Loucy (cell line): ENCODE measurements around the gene TIE1.

Experiments
- H2AFZ ChIP-seq: fragments of 200-600 bp; sonication (generic); 2 replicates; pipeline ENCODE4 v1.6.0; 2016; ENCODE audit warnings: antibody characterized with exemption, mild to moderate bottlenecking, low read length, moderate library complexity
- H3F3A ChIP-seq: fragments of 200-600 bp; 2 replicates; pipeline ENCODE4 v1.6.0; 2016; ENCODE audit warnings: antibody characterized with exemption, low read depth, mild to moderate bottlenecking
- H3K27me3 ChIP-seq: fragments of 200-600 bp; sonication (generic); 2 replicates; pipeline ENCODE4 v1.6.1; 2014; ENCODE audit warnings: low read length, mild to moderate bottlenecking; ENCODE audit not compliant: insufficient read depth, poor library complexity, severe bottlenecking
- H3K36me3 ChIP-seq: fragments of 200-600 bp; sonication (generic); 2 replicates; pipeline ENCODE4 v1.6.1; 2016; ENCODE audit warnings: low read length; ENCODE audit not compliant: insufficient read depth
- H3K4me1 ChIP-seq: fragments of 200-600 bp; sonication (generic); 2 replicates; pipeline ENCODE4 v1.5.1; 2014; ENCODE audit warnings: low read length, mild to moderate bottlenecking; ENCODE audit not compliant: insufficient read depth, poor library complexity, severe bottlenecking
- H3K4me2 ChIP-seq: fragments of 200-600 bp; sonication (generic); 2 replicates; pipeline ENCODE4 v1.6.0; 2014; ENCODE audit warnings: antibody characterized with exemption, low read length, low read depth, mild to moderate bottlenecking; ENCODE audit not compliant: poor library complexity, severe bottlenecking
- H3K4me3 ChIP-seq: fragments of 200-600 bp; sonication (generic); 2 replicates; pipeline ENCODE4 v1.5.1; 2014; ENCODE audit warnings: low read length, mild to moderate bottlenecking, mixed read lengths; ENCODE audit not compliant: poor library complexity, severe bottlenecking
- H3K79me2 ChIP-seq: fragments of 200-600 bp; sonication (generic); 2 replicates; pipeline ENCODE4 v1.6.1; 2014; ENCODE audit warnings: low read length; ENCODE audit not compliant: insufficient read depth
- H3K9ac ChIP-seq: fragments of 200-600 bp; sonication (generic); 2 replicates; pipeline ENCODE4 v1.6.0; 2014; ENCODE audit warnings: mild to moderate bottlenecking, low read depth, low read length, moderate library complexity; ENCODE audit not compliant: poor library complexity, severe bottlenecking
- H3K9me2 ChIP-seq: fragments of 200-600 bp; sonication (generic); replicated peaks from 2 replicates; pipeline ENCODE4 v1.6.1; 2016; ENCODE audit warnings: low read depth, low read length, mixed read lengths
- H3K9me3 ChIP-seq: fragments of 200-600 bp; sonication (generic); 2 replicates; pipeline ENCODE4 v1.6.1; 2014; ENCODE audit warnings: mild to moderate bottlenecking, antibody characterized with exemption, low read length, low read depth; ENCODE audit not compliant: insufficient read depth
- H4K20me1 ChIP-seq: fragments of 200-600 bp; sonication (generic); 2 replicates; pipeline ENCODE4 v1.6.0; 2014; ENCODE audit warnings: antibody characterized with exemption, low read length, mild to moderate bottlenecking; ENCODE audit not compliant: insufficient read depth, poor library complexity, severe bottlenecking
- EZH2phosphoT487 ChIP-seq: fragments of 200-600 bp; IDR thresholded peaks from 2 replicates; pipeline ENCODE4 v1.6.1; 2018; ENCODE audit warnings: antibody characterized with exemption, mild to moderate bottlenecking, moderate library complexity, borderline replicate concordance
- TF ChIP-seq, protein P1 (sequence below): fragments of 200-600 bp; sonication (generic); conservative IDR thresholded peaks from 2 replicates; pipeline ENCODE4 v1.5.1; 2014; ENCODE audit warnings: mild to moderate bottlenecking, antibody characterized with exemption, low read length

The TIE1 gene

GRCh38 chr1:43256675-43257570 is 43.9 kb upstream of the TIE1 start:
- Histone ChIP-seq H3K9ac (no peak overlapping the region), H3K9me3 (0 out of 2 replicates have a peak, but pooled peaks cover 4% of the 10 kb centered on the region), H3K4me1 (no peaks in the 10 kb centered on the region), H3K79me2 (no peaks in the 10 kb centered on the region), H3K36me3 (no peaks in the 10 kb centered on the region), H3K4me2 (no peak overlapping the region), H2AFZ (no peak overlapping the region), H4K20me1 (no peaks in the 10 kb centered on the region), H3K9me2 (no peaks in the 10 kb centered on the region), H3K4me3 (no peak overlapping the region), H3F3A (no peaks in the 10 kb centered on the region), H3K27me3 (no peaks in the 10 kb centered on the region)
- TF ChIP-seq, protein P1, sequence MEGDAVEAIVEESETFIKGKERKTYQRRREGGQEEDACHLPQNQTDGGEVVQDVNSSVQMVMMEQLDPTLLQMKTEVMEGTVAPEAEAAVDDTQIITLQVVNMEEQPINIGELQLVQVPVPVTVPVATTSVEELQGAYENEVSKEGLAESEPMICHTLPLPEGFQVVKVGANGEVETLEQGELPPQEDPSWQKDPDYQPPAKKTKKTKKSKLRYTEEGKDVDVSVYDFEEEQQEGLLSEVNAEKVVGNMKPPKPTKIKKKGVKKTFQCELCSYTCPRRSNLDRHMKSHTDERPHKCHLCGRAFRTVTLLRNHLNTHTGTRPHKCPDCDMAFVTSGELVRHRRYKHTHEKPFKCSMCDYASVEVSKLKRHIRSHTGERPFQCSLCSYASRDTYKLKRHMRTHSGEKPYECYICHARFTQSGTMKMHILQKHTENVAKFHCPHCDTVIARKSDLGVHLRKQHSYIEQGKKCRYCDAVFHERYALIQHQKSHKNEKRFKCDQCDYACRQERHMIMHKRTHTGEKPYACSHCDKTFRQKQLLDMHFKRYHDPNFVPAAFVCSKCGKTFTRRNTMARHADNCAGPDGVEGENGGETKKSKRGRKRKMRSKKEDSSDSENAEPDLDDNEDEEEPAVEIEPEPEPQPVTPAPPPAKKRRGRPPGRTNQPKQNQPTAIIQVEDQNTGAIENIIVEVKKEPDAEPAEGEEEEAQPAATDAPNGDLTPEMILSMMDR, result no peak
- TF ChIP-seq EZH2phosphoT487, result no peak

DNA sequence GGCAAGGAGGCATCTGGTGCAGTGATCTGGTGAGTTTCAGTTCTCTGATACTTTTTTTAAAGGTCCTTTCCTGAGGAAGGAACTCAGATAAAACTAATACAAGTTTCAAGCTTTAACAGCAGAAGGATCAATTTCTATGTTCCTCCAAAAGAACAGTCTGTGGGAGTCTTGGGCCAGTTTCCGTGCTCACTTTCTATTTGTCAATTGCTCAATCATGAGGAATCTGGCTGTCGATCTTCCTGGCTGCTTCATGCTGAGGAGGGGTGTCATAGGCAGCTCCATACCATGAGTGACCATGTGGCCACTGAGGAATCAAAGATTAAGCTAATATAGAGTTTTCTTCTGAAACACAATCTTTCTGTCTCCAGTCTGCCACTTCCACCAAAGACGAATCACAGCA is 42.4 kb upstream of the TIE1 start:
- no peaks in the 10 kb centered on the region for H3K4me1 ChIP-seq

GRCh38 chr1:43265431-43265830 is 35.4 kb upstream of the TIE1 start:
- Histone ChIP-seq H3K27me3 (peaks cover 42% of the 10 kb centered on the region), H3K9me3 (no peaks in the 10 kb centered on the region), H3K4me1 (no peaks in the 10 kb centered on the region), H3K4me3 (no peak overlapping the region), H3K9ac (no peak overlapping the region), H3K9me2 (no peaks in the 10 kb centered on the region), H3F3A (no peaks in the 10 kb centered on the region), H3K79me2 (no peaks in the 10 kb centered on the region), H4K20me1 (no peaks in the 10 kb centered on the region), H3K36me3 (no peaks in the 10 kb centered on the region), H2AFZ (no peak overlapping the region), H3K4me2 (no peak overlapping the region)
- TF ChIP-seq EZH2phosphoT487, result no peak
- TF ChIP-seq, protein P1, result no peak

More for the DNA sequence above, 42.4 kb upstream of the TIE1 start:
- H3K27me3 ChIP-seq, result peaks cover 9% of the 10 kb centered on the region
- TF ChIP-seq, protein P1, result no peak
- no peak for TF ChIP-seq EZH2phosphoT487
- no peaks in the 10 kb centered on the region for H3F3A ChIP-seq
- H3K9me2 ChIP-seq, result no peaks in the 10 kb centered on the region
- H3K79me2 ChIP-seq, result no peaks in the 10 kb centered on the region
- no peaks in the 10 kb centered on the region for H4K20me1 ChIP-seq
- H3K4me3 ChIP-seq, result no peak overlapping the region
- H2AFZ ChIP-seq, result no peak overlapping the region
- H3K9me3 ChIP-seq, result 0 out of 2 replicates have a peak, but pooled peaks cover 4% of the 10 kb centered on the region
- no peaks in the 10 kb centered on the region for H3K36me3 ChIP-seq
- no peak overlapping the region for H3K9ac ChIP-seq
- H3K4me2 ChIP-seq, result no peak overlapping the region
